Neuronal stem cell (in vitro differentiated cells): ENCODE measurements around the gene LIPT1.
"Not testable (repeated sequence)": the region's sequence is repeated elsewhere in the genome, so short reads cannot be mapped to it uniquely, and the experiment has no call there.

Experiments used
- DNase-seq: peaks from one replicate; pipeline ENCODE4 v3.0.0-alpha.2; 2013; ENCODE audit warnings: low spot score
- H2AFZ ChIP-seq: one replicate; pipeline ENCODE4 v1.6.1; 2013; ENCODE audit warnings: mild to moderate bottlenecking, low read length, inconsistent platforms
- H2AK5ac ChIP-seq: 2 replicates; pipeline ENCODE4 v1.6.1; 2013; ENCODE audit warnings: low read depth, mild to moderate bottlenecking, inconsistent platforms, low read length, moderate library complexity, mixed read lengths
- H2BK120ac ChIP-seq: 2 replicates; pipeline ENCODE4 v1.6.1; 2013; ENCODE audit warnings: low read depth, mild to moderate bottlenecking, inconsistent platforms, low read length, moderate library complexity, mixed read lengths
- H2BK12ac ChIP-seq: one replicate; pipeline ENCODE4 v1.6.1; 2013; ENCODE audit warnings: low read length, inconsistent platforms
- H2BK15ac ChIP-seq: 2 replicates; pipeline ENCODE4 v1.6.1; 2013; ENCODE audit warnings: mild to moderate bottlenecking, low read length, inconsistent platforms, mixed read lengths
- H2BK5ac ChIP-seq: one replicate; pipeline ENCODE4 v1.6.1; 2013; ENCODE audit warnings: inconsistent platforms, mild to moderate bottlenecking, low read length, moderate library complexity
- H3K14ac ChIP-seq: one replicate; pipeline ENCODE4 v1.6.1; 2013; ENCODE audit warnings: low read length, inconsistent platforms
- H3K18ac ChIP-seq: 2 replicates; pipeline ENCODE4 v1.6.1; 2013; ENCODE audit warnings: low read length, inconsistent platforms
- H3K23ac ChIP-seq: 2 replicates; pipeline ENCODE4 v1.6.1; 2013; ENCODE audit warnings: low read depth, mild to moderate bottlenecking, mixed read lengths, low read length, inconsistent platforms; ENCODE audit not compliant: poor library complexity
- H3K27ac ChIP-seq: replicated peaks from 3 replicates; pipeline ENCODE4 v1.5.1; 2013; ENCODE audit warnings: low read length, inconsistent platforms
- H3K27me3 ChIP-seq, 3 experiments: 2 replicates each; pipeline ENCODE4 v1.6.1; 2013; ENCODE audit warnings: low read length in 3 of 3, mild to moderate bottlenecking in 2 of 3, inconsistent platforms in 1 of 3, low read depth in 1 of 3, mixed read lengths in 1 of 3, moderate library complexity in 1 of 3; ENCODE audit not compliant: control insufficient read depth in 3 of 3, insufficient read depth in 3 of 3
- H3K36me3 ChIP-seq, 2 donors: replicated peaks in 1 of 2; 2 replicates each; pipeline ENCODE4 v1.6.1; 2013; ENCODE audit warnings: low read length in 2 of 2; ENCODE audit not compliant: control insufficient read depth in 2 of 2, insufficient read depth in 2 of 2
- H3K4ac ChIP-seq: 2 replicates; pipeline ENCODE4 v1.6.1; 2013; ENCODE audit warnings: inconsistent platforms, mild to moderate bottlenecking, low read length, moderate library complexity
- H3K4me1 ChIP-seq, 2 donors: 1 replicate in 1 of 2; 2 replicates in 1 of 2; pipeline ENCODE4 v1.6.1; 2013; ENCODE audit warnings: low read length in 2 of 2, low read depth in 1 of 2; ENCODE audit not compliant: control insufficient read depth in 2 of 2, insufficient read depth in 1 of 2
- H3K4me2 ChIP-seq: one replicate; pipeline ENCODE4 v1.6.1; 2013; ENCODE audit warnings: mild to moderate bottlenecking, low read length, inconsistent platforms; ENCODE audit not compliant: insufficient read depth, poor library complexity, severe bottlenecking
- H3K4me3 ChIP-seq, 2 donors: 2 replicates each; pipeline ENCODE4 v1.5.1; 2013; ENCODE audit warnings: low read length in 2 of 2, mild to moderate bottlenecking in 2 of 2, inconsistent platforms in 1 of 2, moderate library complexity in 1 of 2
- H3K79me1 ChIP-seq: one replicate; pipeline ENCODE4 v1.6.1; 2013; ENCODE audit warnings: low read depth, mild to moderate bottlenecking, inconsistent platforms, low read length, moderate library complexity
- H3K9ac ChIP-seq: one replicate; pipeline ENCODE4 v1.6.1; 2013; ENCODE audit warnings: mild to moderate bottlenecking, low read depth, low read length, inconsistent platforms; ENCODE audit not compliant: poor library complexity
- H3K9me3 ChIP-seq, 2 donors: replicated peaks in 1 of 2; 2 replicates each; pipeline versions ENCODE3 to v1.6.1; 2013; ENCODE audit warnings: low read length in 2 of 2, mild to moderate bottlenecking in 2 of 2, inconsistent platforms in 1 of 2, low read depth in 1 of 2, mixed read lengths in 1 of 2, moderate library complexity in 1 of 2; ENCODE audit not compliant: control insufficient read depth in 2 of 2, insufficient read depth in 1 of 2
- H4K8ac ChIP-seq: one replicate; pipeline ENCODE4 v1.6.1; 2013; ENCODE audit warnings: low read depth, mild to moderate bottlenecking, inconsistent platforms, low read length, moderate library complexity
- H4K91ac ChIP-seq: one replicate; pipeline ENCODE4 v1.6.1; 2013; ENCODE audit warnings: low read length, low read depth, mild to moderate bottlenecking, inconsistent platforms; ENCODE audit not compliant: poor library complexity
- WGBS, 2 donors: extraction: QIAGEN DNeasy Blood & Tissue Kit; methylation state at CpG; one replicate each; pipeline ENCODE4 v1.1.7; 2013; ENCODE audit warnings: missing lambda C conversion rate in 2 of 2, mixed read lengths in 1 of 2; ENCODE audit not compliant: insufficient read length in 2 of 2, insufficient replicate concordance in 1 of 2; ENCODE audit errors: extremely low coverage in 2 of 2; 5-methylcytosine and 5-hydroxymethylcytosine counted together

Gene LIPT1

GRCh38 chr2:99112617-99113016 lies 42.1 kb upstream of the LIPT1 start:
- no peaks in the 10 kb centered on the region for H3K79me1 ChIP-seq
- no peak overlapping the region for H3K9ac ChIP-seq
- H4K8ac ChIP-seq = no peak overlapping the region
- no peaks in the 10 kb centered on the region for H3K9me3 ChIP-seq
- no peak overlapping the region for H3K27ac ChIP-seq
- H2BK5ac ChIP-seq = no peak overlapping the region
- H2BK12ac ChIP-seq = no peak overlapping the region
- no peaks in the 10 kb centered on the region for H3K36me3 ChIP-seq
- no peak overlapping the region for H3K4me3 ChIP-seq
- no peak overlapping the region for H3K23ac ChIP-seq
- H3K18ac ChIP-seq = peak overlapping the region; percentile 64
- no peak overlapping the region for H3K14ac ChIP-seq
- no peak overlapping the region for H4K91ac ChIP-seq
- H2AFZ ChIP-seq = peak overlapping the region; percentile 75
- H2AK5ac ChIP-seq = no peak overlapping the region
- H3K4me2 ChIP-seq = no peak overlapping the region
- H3K4me1 ChIP-seq = peaks cover 2 to 5% of the 10 kb centered on the region in 2 donors
- WGBS, 2 donors = no CpG with 5 or more reads among the region's 4 CpGs
- no peak overlapping the region for H2BK15ac ChIP-seq
- H3K4ac ChIP-seq = no peak overlapping the region
- H2BK120ac ChIP-seq = no peak overlapping the region
- DNase-seq = no peak
- no peaks in the 10 kb centered on the region for H3K27me3 ChIP-seq

- Histone ChIP-seq H3K4ac (no peak overlapping the region), H3K9me3 (peaks cover 5 to 6% of the 10 kb centered on the region in 2 donors), H3K23ac (no peak overlapping the region), H3K14ac (no peak overlapping the region), H3K79me1 (no peaks in the 10 kb centered on the region), H4K91ac (no peak overlapping the region), H2BK15ac (no peak overlapping the region), H2BK12ac (no peak overlapping the region), H3K4me3 (no peak overlapping the region), H2AK5ac (no peak overlapping the region), H4K8ac (no peak overlapping the region), H3K36me3 (peaks cover 3 to 13% of the 10 kb centered on the region in 2 donors), H2AFZ (no peak overlapping the region), H2BK5ac (no peak overlapping the region), H3K27ac (no peak overlapping the region), H3K27me3 (no peaks in the 10 kb centered on the region), H3K4me2 (no peak overlapping the region), H3K9ac (no peak overlapping the region), H2BK120ac (no peak overlapping the region), H3K4me1 (no peaks in the 10 kb centered on the region), H3K18ac (no peak overlapping the region)
- DNase-seq = no peak
- no CpG with 5 or more reads among the region's 2 CpGs for WGBS, 2 donors
Measured at GRCh38 chr2:99127981-99128380, 26.8 kb upstream of the LIPT1 start.

GRCh38 chr2:99135044-99135556 lies 19.7 kb upstream of the LIPT1 start:
- no CpG with 5 or more reads among the region's 2 CpGs for WGBS, 2 donors

DNA sequence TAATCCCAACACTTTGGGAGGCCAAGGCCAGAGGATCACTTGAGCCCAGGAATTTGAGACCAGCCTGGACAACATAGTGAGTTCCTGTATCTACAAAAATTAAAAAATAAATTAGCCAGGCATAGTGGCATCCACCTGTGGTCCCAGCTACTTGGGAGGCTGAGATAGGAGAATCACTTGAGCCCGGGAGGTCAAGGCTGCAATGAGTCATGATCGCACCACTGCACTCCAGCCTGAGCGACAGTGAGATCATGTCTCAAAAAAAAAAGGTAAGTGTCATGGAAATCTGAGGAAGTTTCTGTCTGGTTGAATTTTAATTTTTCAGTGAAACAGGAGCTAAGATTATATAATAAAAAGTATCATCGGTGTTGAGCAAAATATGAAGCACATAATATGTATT lies 15.8 kb upstream of the LIPT1 start:
- no CpG with 5 or more reads among the region's 4 CpGs for WGBS, 2 donors
- Histone ChIP-seq H3K18ac (no peak overlapping the region), H3K9me3 (no peaks in the 10 kb centered on the region), H3K14ac (no peak overlapping the region), H3K9ac (no peak overlapping the region), H3K4me2 (no peak overlapping the region), H4K8ac (no peak overlapping the region), H3K4me1 (peaks cover 0 to 2% of the 10 kb centered on the region in 2 donors), H3K4ac (no peak overlapping the region), H2BK5ac (no peak overlapping the region), H3K79me1 (no peaks in the 10 kb centered on the region), H2BK120ac (no peak overlapping the region), H2BK12ac (no peak overlapping the region), H2AFZ (no peak overlapping the region), H4K91ac (no peak overlapping the region), H3K23ac (no peak overlapping the region), H3K27ac (no peak overlapping the region), H3K4me3 (no peak overlapping the region), H2AK5ac (no peak overlapping the region), H2BK15ac (no peak overlapping the region), H3K36me3 (no peaks in the 10 kb centered on the region), H3K27me3 (no peaks in the 10 kb centered on the region)
- no peak for DNase-seq

More at GRCh38 chr2:99135044-99135556, 19.7 kb upstream of the LIPT1 start:
- H2BK15ac ChIP-seq, H3K79me1 ChIP-seq, H2BK5ac ChIP-seq, H2BK12ac ChIP-seq, H3K9me3 ChIP-seq, H3K36me3 ChIP-seq, H3K4me3 ChIP-seq, H3K4me2 ChIP-seq, H4K8ac ChIP-seq, H3K23ac ChIP-seq, H3K4ac ChIP-seq, H3K27me3 ChIP-seq, H3K4me1 ChIP-seq, H3K27ac ChIP-seq, H4K91ac ChIP-seq, H3K9ac ChIP-seq, DNase-seq, H2AFZ ChIP-seq, H3K18ac ChIP-seq, H2AK5ac ChIP-seq, H2BK120ac ChIP-seq, H3K14ac ChIP-seq: not testable (repeated sequence)
